HG03175 (cell line): ENCODE measurements around the gene ANTXRL.
"Not testable (repeated sequence)": the region's sequence is repeated elsewhere in the genome, so short reads cannot be mapped to it uniquely, and the experiment has no call there.

ENCODE experiments used
- ATAC-seq: cut with Tn5 transposase; IDR thresholded peaks from one replicate; pipeline ENCODE4 v1.9.1; 2021; ENCODE audit warnings: mild to moderate bottlenecking, moderate library complexity; ENCODE audit not compliant: unreplicated experiment

Gene ANTXRL

GRCh38 chr10:46254007-46254383 is 32.8 kb upstream of the ANTXRL start:
- no peak for ATAC-seq

- ATAC-seq, result no peak
These were observed 32.3 kb upstream of the ANTXRL start for GRCh38 chr10:46254467-46254866.

GRCh38 chr10:46255210-46255609 is 31.6 kb upstream of the ANTXRL start:
- not testable (repeated sequence) for ATAC-seq

GRCh38 chr10:46255801-46256747 is 30.7 kb upstream of the ANTXRL start:
- no peak for ATAC-seq

- ATAC-seq, result no peak
These were observed 29.7 kb upstream of the ANTXRL start for GRCh38 chr10:46257099-46257498.

- ATAC-seq, result not testable (repeated sequence)
These were observed 23.8 kb upstream of the ANTXRL start for GRCh38 chr10:46262906-46263560.

- no peak for ATAC-seq
These were observed 22.9 kb upstream of the ANTXRL start for GRCh38 chr10:46263831-46264268.

- no peak for ATAC-seq
These were observed 22.5 kb upstream of the ANTXRL start for GRCh38 chr10:46264336-46264735.

- ATAC-seq, result no peak
These were observed 21.9 kb upstream of the ANTXRL start for GRCh38 chr10:46264737-46265368.

- not testable (repeated sequence) for ATAC-seq
These were observed 21.1 kb upstream of the ANTXRL start for GRCh38 chr10:46265566-46266305.

GRCh38 chr10:46266306-46266985 is 20.4 kb upstream of the ANTXRL start:
- ATAC-seq, result no peak

- no peak for ATAC-seq
These were observed 19.4 kb upstream of the ANTXRL start for GRCh38 chr10:46267132-46267985.

GRCh38 chr10:46268076-46268881 is 18.5 kb upstream of the ANTXRL start:
- ATAC-seq, result peak; percentile 80

- ATAC-seq, result not testable (repeated sequence)
These were observed 17.2 kb upstream of the ANTXRL start for GRCh38 chr10:46269554-46270053.

- no peak for ATAC-seq
These were observed 16.5 kb upstream of the ANTXRL start for GRCh38 chr10:46270086-46270811.

- ATAC-seq, result not testable (repeated sequence)
These were observed 15.8 kb upstream of the ANTXRL start for GRCh38 chr10:46270963-46271530.

GRCh38 chr10:46271795-46272499 is 14.8 kb upstream of the ANTXRL start:
- not testable (repeated sequence) for ATAC-seq
